HuH-7.5 (cell line): ENCODE data around the gene GMEB2.
"Not testable (repeated sequence)": the region's sequence is repeated elsewhere in the genome, so short reads cannot be mapped to it uniquely, and the experiment has no call there.

Source experiments
- DNase-seq: peaks from one replicate; pipeline ENCODE4 v3.0.0; 2011; ENCODE audit warnings: low spot score

GMEB2 gene

GRCh38 chr20:63612276-63612931, 14.5 kb downstream of the GMEB2 start:
- DNase-seq = no peak

- DNase-seq = no peak
Observed at GRCh38 chr20:63611646-63612045, 15.3 kb downstream of the GMEB2 start.

- no peak for DNase-seq
Observed at GRCh38 chr20:63610581-63611435, 16.1 kb downstream of the GMEB2 start.

GRCh38 chr20:63606686-63607085, 20.2 kb downstream of the GMEB2 start:
- no peak for DNase-seq

GRCh38 chr20:63602321-63602720, 24.6 kb downstream of the GMEB2 start:
- no peak for DNase-seq

GRCh38 chr20:63601679-63602078, 25.2 kb downstream of the GMEB2 start:
- DNase-seq = not testable (repeated sequence)

GRCh38 chr20:63599396-63600050, 27.4 kb downstream of the GMEB2 start:
- DNase-seq = no peak

GRCh38 chr20:63598479-63599395, 28.2 kb downstream of the GMEB2 start:
- no peak for DNase-seq

GRCh38 chr20:63597651-63598478, 29.0 kb downstream of the GMEB2 start:
- no peak for DNase-seq

GRCh38 chr20:63596423-63596822, 30.5 kb downstream of the GMEB2 start:
- DNase-seq = no peak

- no peak for DNase-seq
Observed at GRCh38 chr20:63595416-63596127, 31.3 kb downstream of the GMEB2 start.

- DNase-seq = no peak
Observed at GRCh38 chr20:63594043-63594561, 32.8 kb downstream of the GMEB2 start.

- DNase-seq = no peak
Observed at GRCh38 chr20:63592661-63593060, 34.2 kb downstream of the GMEB2 start.

- no peak for DNase-seq
Observed at GRCh38 chr20:63591786-63592355, 35.0 kb downstream of the GMEB2 start.

GRCh38 chr20:63591147-63591533, 35.8 kb downstream of the GMEB2 start:
- no peak for DNase-seq

- no peak for DNase-seq
Observed at GRCh38 chr20:63590218-63591146, 36.4 kb downstream of the GMEB2 start.

GRCh38 chr20:63589261-63590217, 37.4 kb downstream of the GMEB2 start:
- DNase-seq = no peak
